ENCODE measurements around the gene NUP214. TPM values are rescaled to one million over a fixed set of nuclear protein-coding genes. Genes with fewer than 3 reads are reported as not detected.
"Not testable (repeated sequence)": the region's sequence is repeated elsewhere in the genome, so short reads cannot be mapped to it uniquely, and the experiment has no call there.

NUP214 gene
- total RNA-seq, 2 donors from 2014 or later, result 44.3 to 55.0 TPM

DNA sequence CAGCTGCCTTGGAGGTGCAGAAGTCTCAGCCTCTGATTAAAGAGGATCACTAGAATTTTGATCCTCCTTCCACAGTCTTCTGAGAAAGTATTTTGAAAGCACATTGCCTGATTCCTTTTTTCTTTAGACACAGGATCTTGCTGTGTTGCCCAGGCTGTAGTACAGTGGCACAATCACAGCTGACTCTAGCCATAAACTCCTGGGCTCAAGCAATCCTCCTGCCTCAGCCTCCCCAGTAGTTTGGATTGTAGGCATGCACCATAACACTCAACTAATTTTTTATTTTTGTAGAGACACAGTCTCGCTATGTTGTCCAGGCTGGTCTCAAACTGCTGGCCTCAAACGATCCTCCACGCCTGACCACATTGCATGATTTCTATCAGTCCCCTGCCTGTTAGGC is 76.5 kb downstream of the NUP214 start:
- no peaks in the 10 kb centered on the region for H3K27me3 ChIP-seq (replicated peaks; ENCODE audit: insufficient read depth)
- DNase-seq (ENCODE audit: low spot score) (no peak), ATAC-seq (ENCODE audit: insufficient number of reproducible peaks, low FRiP score, low read depth) (no peak)
- H3K4me3 ChIP-seq, result no peak overlapping the region
- no peak overlapping the region for H3K27ac ChIP-seq
- TF ChIP-seq, protein P1, sequence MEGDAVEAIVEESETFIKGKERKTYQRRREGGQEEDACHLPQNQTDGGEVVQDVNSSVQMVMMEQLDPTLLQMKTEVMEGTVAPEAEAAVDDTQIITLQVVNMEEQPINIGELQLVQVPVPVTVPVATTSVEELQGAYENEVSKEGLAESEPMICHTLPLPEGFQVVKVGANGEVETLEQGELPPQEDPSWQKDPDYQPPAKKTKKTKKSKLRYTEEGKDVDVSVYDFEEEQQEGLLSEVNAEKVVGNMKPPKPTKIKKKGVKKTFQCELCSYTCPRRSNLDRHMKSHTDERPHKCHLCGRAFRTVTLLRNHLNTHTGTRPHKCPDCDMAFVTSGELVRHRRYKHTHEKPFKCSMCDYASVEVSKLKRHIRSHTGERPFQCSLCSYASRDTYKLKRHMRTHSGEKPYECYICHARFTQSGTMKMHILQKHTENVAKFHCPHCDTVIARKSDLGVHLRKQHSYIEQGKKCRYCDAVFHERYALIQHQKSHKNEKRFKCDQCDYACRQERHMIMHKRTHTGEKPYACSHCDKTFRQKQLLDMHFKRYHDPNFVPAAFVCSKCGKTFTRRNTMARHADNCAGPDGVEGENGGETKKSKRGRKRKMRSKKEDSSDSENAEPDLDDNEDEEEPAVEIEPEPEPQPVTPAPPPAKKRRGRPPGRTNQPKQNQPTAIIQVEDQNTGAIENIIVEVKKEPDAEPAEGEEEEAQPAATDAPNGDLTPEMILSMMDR (IDR thresholded peaks at IDR 0.05), result no peak
- peaks cover 50% of the 10 kb centered on the region for H3K36me3 ChIP-seq
- no peaks in the 10 kb centered on the region for H3K9me3 ChIP-seq
- H3K4me1 ChIP-seq (ENCODE audit: control insufficient read depth in 1 of 2, low read depth in 2 of 2), result no peaks in the 10 kb centered on the region

DNA sequence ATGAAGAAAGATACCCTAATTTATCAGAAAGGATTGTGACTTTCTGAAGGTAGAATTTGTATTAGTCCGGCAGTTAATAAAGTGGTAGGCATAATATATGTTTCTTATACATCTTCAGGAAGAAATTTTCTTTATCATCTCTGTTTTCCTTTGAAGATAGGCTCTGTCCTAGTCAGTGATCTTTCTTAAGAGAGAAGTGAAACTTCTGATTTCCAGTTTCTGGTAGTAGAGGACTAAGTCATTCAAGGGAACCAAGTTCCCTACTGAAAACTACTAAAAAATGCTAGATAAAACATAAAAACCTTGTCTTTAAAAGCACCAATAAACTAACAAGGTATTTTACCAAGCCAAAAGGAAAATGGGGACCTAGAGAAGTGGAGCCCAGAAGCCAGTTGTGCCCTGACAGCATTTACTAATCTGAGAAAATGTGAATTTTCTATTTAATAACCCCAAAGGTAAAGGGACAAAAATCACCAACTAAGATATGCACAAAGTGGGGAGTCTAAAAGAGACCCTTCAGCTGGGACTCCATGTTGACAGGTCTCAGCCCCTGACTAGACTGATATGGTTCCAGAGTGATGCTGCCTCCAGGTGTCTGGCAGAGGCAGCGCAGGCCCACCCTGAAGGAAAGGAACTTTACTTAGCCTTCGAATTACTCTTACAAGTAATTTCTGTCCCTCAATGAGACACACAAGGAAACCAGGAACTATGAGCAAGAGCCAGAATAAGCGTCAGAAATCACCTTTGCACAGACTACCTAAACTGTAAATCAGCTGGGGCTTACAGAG is 78.2 kb downstream of the NUP214 start:
- TF ChIP-seq, protein P1 (IDR thresholded peaks at IDR 0.05), result no peak
- DNase-seq (ENCODE audit: low spot score), result no peak
- ATAC-seq (ENCODE audit: insufficient number of reproducible peaks, low FRiP score, low read depth), result no peak
- H3K27me3 ChIP-seq (replicated peaks; ENCODE audit: insufficient read depth), result no peaks in the 10 kb centered on the region
- peaks cover 40% of the 10 kb centered on the region for H3K36me3 ChIP-seq
- no peaks in the 10 kb centered on the region for H3K4me1 ChIP-seq (ENCODE audit: control insufficient read depth in 1 of 2, low read depth in 2 of 2)
- no peaks in the 10 kb centered on the region for H3K9me3 ChIP-seq
- H3K4me3 ChIP-seq, result no peak overlapping the region
- H3K27ac ChIP-seq, result no peak overlapping the region

- H3K36me3 ChIP-seq, result peaks cover 34% of the 10 kb centered on the region
- TF ChIP-seq, protein P1 (IDR thresholded peaks at IDR 0.05), result no peak
These were observed 78.9 kb downstream of the NUP214 start for GRCh38 chr9:131204285-131204684.

GRCh38 chr9:131206495-131206894 is 81.1 kb downstream of the NUP214 start:
- Histone ChIP-seq H3K36me3 (peaks cover 20% of the 10 kb centered on the region), H3K27ac (no peak overlapping the region), H3K4me1 (ENCODE audit: control insufficient read depth in 1 of 2, low read depth in 2 of 2) (no peaks in the 10 kb centered on the region), H3K9me3 (no peaks in the 10 kb centered on the region), H3K4me3 (no peak overlapping the region), H3K27me3 (replicated peaks; ENCODE audit: insufficient read depth) (no peaks in the 10 kb centered on the region)
- no peak for ATAC-seq (ENCODE audit: insufficient number of reproducible peaks, low FRiP score, low read depth)
- TF ChIP-seq, protein P1 (IDR thresholded peaks at IDR 0.05), result no peak
- no peak for DNase-seq (ENCODE audit: low spot score)

More at GRCh38 chr9:131204285-131204684, 78.9 kb downstream of the NUP214 start:
- Histone ChIP-seq H3K27me3 (replicated peaks; ENCODE audit: insufficient read depth) (no peaks in the 10 kb centered on the region), H3K4me1 (ENCODE audit: control insufficient read depth in 1 of 2, low read depth in 2 of 2) (no peaks in the 10 kb centered on the region), H3K9me3 (no peaks in the 10 kb centered on the region), H3K27ac (no peak overlapping the region), H3K4me3 (no peak overlapping the region)
- ATAC-seq (ENCODE audit: insufficient number of reproducible peaks, low FRiP score, low read depth) (no peak), DNase-seq (ENCODE audit: low spot score) (no peak)

GRCh38 chr9:131211920-131212319 is 86.5 kb downstream of the NUP214 start:
- H3K36me3 ChIP-seq, result peaks cover 13% of the 10 kb centered on the region
- H3K27me3 ChIP-seq (replicated peaks; ENCODE audit: insufficient read depth); H3K4me3 ChIP-seq; H3K27ac ChIP-seq; ATAC-seq (ENCODE audit: insufficient number of reproducible peaks, low FRiP score, low read depth); DNase-seq (ENCODE audit: low spot score); H3K9me3 ChIP-seq; H3K4me1 ChIP-seq (ENCODE audit: control insufficient read depth in 1 of 2, low read depth in 2 of 2): not testable (repeated sequence)

Measured in thoracic aorta (tissue), 2 donors.